LHCN-M2 (cell line): Measurements from ENCODE around the gene HAUS3. TPM values are rescaled to one million over a fixed set of nuclear protein-coding genes. Genes with fewer than 3 reads are reported as not detected.

Source experiments
- DNase-seq: peaks from one replicate; pipeline ENCODE4 v3.0.0-alpha.2; 2012; ENCODE audit warnings: low read depth
- total RNA-seq: library from RNA; depleted of rRNA; stranded (reverse); fragments of >200 nt; gene quantifications from 2 replicates; pipeline ENCODE4 v1.2.3, GENCODE V29; 2014

HAUS3 gene
- total RNA-seq, 1 experiment from 2014 or later = 23.0 TPM

DNA sequence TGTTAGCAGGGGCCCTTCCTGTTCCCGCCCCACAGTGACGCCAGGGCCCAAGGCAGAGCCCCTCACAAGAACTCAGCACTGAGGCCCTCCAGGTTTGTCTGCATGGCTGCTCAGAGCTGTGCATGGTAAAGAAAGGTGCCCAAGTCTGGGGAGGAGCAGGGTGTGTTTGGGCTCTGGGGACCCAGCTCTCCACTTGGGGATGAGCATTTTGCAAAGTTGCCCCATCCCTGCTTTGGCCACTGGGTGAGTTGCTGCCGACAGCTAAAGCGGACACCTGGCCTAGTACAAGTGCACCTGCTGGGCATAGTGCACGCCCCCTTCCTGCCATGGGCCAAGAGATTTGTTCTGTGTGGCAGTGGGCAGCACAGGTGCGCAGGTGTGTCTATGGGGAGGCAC lies 22.0 kb upstream of the HAUS3 start:
- no peak for DNase-seq

DNA sequence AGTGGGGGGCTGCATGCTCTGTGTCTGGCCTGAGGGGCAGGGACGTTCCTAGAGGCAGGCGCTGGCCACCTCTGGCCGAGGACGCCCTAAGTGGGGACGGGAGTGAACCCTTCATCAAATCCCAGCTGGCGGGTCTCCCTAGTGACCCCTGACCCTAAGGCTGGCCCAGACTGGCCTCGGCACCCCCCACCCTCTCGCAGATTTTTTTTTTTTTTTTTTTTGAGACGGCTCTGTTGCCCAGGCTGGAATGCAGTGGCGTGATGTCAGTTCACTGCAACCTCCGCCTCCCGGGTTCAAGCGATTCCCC lies 21.0 kb upstream of the HAUS3 start:
- DNase-seq = no peak

DNA sequence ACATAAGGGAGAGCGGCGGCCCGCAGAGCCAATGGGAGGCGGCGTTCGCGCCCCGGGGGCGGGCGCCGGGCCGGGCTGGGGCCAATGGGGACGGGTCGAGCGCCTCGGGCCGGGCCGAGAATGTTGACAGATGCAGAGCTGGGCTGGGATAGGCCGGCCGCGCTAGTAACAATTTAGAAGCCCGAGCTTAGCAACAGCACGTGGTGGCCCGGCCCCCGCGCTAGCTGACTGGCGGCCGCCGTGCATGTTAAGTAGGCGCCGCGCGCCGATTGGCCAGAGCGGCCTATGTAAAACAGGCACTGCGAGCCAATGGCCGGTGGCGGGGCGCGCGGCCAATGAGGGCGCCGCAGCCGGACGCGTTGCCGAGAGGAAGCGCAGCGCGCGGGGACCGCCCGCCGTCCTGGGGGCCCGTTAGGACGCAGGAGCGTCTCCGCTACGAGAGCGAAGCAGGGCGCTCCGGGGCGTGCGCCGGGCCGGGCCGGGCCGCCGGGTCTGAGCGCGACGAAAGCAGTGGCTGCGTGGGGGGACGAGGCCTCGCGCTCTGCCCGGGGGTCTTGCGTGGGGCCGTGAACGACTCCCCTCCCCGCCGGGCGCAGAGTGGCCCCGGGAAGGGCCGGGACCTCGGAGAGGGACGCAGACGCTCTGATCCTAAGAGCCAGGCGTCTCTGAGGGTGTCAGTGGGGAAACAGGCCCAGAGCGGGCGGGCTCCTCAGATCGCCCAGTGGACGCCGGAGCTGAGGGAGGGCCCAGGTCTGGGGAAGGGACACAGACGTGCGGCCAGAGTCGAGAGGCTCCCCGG lies 20.4 kb upstream of the HAUS3 start:
- peak; percentile 99 for DNase-seq

DNA sequence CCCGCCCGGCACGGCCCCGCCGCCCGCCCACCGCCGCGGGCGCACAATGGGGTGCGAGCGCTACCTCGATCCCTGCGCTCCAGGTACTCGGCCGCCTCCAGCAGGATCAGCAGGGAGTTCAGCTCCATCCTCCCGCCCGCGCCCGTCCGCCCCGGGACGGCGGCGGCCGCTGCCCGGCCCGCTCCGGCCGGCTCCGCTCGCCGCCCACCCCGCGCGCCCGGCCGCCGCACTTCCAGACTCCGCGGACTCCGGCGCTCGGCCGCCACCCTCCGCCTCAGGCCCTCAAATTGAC lies 19.9 kb upstream of the HAUS3 start, which contains the start of gene MXD4:
Gene MXD4 (minus strand): TSS at position 257 of the 292 bp plus-strand sequence. CDS start 129 bp downstream, at position 128.
- no peak for DNase-seq

DNA sequence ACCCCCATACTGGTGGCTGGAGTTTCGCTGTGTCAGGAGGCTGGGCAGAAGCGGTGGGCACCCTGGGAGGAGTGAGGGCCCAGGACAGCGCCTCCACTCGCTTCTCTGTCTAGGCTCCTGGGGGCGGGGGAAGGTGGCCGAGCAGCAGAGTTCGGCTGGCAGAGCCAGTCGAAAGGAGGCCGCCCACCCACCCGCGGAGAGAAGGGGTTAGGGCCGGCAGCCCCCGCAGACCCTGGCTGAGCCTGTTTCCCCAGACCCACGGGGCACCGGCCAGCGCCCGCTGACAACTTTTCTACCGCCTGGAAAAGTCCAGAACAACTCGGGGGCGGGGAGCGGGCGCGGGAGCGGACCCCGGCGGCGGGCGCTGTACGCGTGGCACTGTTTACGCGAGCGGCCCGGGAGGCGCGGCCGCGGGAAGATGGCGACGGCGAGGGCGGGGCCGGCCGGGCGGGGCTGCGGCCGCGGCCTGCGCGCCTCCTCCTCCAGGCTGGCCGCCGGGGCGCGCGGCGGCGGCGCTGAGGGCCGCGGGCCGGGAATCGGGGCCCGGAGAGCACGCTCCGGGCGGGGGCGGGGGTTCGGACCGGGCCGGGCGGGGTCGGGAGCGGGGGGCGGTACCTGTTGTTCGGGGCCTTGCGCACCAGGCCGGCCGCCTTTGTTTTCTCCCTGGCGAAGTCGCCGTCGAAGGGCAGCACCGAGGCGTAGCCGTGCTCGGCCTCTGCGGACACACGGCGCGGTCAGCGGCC lies 19.4 kb upstream of the HAUS3 start:
- DNase-seq = peak; percentile 37

DNA sequence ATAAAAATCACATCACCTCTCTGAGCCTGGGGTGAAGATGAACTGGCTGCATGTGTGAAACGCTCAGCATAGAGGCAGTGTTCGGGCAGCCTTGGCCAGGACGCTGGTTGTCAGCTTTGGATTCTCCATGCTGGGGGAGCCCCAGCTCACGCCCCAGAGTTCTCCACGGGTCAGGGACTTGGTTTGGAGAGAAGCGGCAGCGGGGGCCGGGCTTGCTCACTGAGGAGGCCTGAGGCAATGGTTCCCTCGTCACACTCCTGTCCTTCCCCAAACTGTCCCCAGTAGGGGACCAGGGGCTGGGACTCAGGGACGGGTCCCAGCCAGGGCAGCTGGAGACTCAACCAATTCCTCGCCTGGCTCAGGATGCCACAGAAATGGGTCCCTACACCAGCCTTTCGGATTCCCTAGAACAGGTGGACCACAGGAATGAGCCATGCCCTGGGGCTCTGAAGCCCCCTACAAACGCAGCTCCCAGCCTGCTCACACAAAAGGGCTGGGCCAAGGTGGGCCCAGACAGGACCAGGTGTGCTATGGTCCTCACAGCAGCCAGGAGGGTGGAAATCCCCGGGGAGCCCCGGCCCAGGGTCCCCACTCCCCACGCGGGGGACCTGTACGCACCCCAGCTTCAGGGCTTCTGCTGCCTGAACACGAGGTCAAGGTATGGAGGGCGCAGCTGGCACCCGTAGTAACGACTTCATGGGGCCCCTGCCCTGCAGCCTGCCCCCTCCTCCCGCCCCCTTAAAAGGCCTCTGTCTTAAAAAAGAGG lies 18.6 kb upstream of the HAUS3 start:
- no peak for DNase-seq

DNA sequence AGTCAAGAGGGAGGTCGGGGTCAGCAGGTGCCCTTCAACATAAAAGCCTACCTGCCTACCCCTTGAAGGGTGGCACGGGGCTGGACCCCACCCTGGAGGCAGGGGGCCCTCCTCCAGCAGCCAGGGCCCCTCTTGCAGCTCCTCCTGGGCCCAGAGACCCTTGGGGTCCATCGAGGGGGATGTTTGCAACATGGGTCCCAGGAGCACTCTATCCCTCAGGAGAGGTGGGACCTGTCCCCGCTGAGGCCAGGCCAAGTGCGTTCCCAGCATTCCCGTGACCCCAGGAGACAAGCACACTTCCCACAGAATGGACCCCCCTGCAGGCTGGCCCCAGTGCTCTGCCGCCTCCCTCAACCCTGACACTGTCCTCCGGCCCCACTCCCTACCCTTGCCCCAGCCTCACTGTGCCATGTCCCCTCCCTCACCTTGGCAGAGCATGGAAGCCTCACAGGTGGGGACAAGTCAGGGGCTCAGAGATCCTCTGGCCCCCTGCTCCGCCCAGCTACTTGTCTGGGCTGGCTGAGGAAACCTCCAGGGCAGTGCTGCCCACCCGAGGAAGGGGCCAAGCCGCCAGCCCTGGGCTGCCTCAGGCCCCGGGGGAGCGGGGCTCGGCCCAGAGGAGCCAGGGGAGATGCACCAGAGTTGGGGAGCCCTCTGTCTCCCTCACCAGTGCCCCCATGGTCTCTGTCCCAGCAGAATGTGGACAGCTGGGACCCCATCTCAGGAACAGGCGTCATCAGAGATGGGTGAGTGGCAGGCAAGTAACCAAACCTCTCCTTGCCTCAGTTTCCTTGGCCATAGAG lies 17.8 kb upstream of the HAUS3 start:
- no peak for DNase-seq

DNA sequence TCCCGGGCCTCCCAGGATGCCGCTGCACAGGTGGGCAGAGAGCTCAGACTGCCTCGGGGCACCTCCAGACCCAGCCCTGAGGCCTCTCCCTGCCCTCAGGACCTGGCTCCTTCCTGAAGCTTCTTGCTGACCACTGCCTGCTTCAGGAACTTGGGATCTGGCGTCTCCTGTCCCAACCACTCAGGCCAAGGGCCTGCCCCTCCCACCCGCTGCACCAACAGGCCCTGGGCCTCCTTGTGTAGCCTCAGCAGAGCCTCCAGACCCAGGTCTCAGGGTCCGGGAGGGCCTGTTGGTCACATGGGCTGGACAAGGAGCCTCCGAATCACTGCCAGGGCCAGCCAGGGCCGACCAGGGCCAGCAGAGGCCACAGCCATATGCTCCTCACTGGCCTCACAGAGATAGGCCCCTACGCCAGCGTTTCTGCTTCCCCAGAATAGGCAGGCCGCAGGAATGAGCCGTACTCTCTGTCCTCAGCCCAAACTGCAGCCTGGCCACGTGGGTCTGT lies 17.2 kb upstream of the HAUS3 start:
- DNase-seq = no peak

DNA sequence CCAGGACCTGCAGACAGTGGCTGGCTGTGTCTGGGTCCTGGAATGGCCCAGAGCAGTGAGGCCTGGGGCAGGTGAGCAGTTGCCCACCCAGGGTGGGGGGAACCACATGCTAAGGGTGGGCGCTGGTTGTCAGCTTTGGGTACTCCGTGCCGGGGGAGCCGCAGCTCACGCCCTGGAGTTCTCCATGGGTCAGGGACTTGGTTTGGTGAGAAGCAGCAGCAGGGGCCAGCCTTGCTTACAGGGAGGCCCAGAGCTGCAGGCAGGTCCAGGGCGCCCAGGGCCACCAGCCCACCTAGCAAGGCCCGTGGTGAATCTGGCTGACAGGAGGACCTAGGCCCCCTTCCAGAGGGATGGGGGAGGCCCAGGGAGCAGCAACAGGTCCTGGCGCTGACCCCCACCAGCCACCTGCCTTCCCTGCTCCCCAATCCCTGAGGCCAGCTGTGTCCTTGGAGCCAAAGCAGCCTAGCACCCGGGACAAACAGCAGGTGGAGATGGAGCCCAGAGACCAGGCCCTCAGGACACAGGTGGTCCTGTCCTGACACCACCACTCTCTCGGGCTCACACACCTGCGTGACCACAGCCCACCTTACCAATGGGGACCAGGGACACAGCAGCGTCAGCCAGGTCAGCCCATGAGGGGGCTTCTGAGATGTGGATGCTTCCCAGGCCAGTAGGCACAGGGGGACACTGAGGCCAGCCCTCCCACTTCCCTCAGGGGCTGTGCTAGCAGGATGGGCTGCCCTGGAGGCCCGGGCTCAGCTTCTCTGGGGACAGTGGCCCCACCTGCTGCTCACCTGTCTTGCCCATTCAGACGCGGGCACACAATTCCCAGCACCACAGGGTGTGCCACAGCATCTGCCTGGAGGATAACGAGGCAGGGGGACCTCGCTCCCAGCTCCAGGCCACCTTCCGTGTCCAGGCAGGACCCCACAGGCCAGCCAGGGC lies 16.4 kb upstream of the HAUS3 start:
- no peak for DNase-seq

DNA sequence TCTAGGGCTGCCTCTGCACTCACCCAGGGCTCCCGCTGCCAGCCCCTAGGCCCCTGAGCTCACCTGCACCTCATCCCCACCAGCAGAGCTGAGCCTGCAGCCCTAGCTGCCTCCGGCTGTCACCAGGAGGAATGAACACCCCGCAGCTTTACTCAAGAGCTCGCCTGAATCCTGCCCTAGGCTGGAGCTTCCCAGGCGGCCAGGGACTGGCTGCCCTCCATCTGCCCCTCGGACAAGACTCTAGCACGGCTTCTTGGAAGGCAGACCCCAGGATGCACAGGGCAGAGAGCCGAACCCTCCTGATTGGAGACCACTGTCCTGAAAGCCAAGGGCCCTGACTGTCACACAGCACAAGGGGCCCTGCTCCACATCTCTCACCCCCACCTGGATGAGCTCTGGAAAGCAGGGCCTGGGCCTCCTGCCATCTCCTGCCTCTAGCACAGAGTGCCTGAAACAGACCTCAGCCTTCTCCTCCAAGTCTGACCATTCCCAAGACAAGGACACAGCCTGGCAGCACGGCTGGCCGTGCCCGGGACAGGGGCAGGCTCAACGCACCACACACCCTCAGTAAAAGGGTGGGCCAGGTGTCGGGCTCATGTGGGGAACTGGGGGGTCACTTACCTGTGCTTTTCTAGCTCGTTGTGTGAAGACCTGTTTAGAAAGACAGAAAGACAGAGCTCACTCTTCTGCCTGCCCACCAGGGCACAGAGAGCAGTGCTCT lies 15.6 kb upstream of the HAUS3 start:
- DNase-seq = no peak

DNA sequence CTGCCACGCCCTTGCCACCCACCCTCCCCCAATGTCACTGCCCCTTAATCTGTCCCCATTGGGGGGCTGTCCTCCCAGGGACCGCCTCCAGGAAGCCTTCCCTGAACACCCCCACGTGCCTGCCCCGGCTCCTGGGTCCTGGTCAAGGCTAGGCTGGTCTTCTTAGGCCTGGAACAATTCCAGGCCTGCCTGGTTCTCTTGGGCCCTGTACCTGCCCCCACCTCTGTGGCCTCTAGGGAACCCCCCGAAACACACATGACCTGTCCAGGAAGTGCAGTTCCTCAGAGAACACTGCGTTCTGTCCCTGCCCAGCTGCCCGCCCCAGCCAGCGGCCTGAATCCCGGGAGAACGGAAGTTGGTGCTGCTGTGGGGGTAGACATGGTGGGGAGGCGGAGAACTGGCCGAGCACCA lies 14.9 kb upstream of the HAUS3 start:
- peak; percentile 35 for DNase-seq

DNA sequence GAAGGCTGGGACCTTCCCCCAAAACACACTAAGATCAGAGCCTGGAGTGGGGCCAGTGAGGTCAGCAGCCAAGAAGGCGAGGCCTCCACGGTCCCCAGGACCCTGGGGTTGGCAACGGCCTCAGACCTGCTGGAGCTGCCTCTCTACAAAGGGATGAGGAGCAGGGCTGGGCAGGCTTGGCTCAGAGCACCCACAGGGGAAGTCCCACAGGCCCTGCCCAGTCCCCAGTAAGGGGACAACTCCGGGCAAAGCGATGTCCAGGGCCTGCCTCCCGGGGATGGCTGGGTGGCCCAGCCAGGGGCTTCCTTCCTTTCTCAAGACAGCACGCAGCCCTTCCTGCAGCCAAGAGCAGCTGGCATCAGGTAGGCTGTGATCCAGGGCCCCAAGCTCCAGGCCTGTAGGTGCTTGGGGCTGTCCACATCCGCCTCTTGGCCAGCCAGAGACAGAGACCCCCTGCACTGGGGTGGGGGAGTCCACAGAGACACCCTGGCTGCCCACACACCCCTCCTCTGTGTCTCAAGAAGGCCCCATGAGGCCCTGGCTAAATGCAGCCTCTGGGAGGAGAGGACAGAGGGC lies 14.3 kb upstream of the HAUS3 start:
- no peak for DNase-seq

DNA sequence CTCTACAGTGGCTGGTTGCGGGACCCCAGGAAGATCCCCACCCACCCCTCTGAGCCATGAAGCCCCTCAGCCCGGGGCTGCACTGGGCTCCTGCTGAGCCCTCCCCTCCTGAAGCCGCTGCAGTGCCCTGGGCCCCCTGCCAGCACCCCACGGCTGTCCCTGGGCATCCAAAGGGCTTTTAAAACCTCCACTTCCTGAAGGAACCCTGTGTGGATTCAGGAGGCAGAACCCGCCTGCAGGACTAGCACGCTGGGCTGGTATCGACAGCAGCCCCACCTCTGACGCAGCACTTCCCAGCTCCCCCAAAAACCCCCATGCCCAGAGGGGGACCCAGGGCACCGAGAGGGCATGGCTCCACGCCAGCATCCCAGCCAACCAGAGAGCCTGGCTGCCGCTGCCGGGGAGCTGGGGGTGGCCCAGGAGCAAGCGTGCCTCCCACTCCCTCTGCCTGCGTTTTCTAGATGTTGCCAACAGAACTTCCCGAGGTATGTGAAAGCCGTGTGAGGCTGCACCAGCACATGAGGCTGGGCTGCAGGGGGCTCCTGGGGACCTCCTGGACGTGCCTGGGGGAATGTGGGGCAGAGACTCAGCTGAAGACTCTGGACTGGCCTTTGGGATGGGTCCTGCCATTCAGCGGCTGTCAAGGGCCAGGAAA lies 13.7 kb upstream of the HAUS3 start:
- no peak for DNase-seq

DNA sequence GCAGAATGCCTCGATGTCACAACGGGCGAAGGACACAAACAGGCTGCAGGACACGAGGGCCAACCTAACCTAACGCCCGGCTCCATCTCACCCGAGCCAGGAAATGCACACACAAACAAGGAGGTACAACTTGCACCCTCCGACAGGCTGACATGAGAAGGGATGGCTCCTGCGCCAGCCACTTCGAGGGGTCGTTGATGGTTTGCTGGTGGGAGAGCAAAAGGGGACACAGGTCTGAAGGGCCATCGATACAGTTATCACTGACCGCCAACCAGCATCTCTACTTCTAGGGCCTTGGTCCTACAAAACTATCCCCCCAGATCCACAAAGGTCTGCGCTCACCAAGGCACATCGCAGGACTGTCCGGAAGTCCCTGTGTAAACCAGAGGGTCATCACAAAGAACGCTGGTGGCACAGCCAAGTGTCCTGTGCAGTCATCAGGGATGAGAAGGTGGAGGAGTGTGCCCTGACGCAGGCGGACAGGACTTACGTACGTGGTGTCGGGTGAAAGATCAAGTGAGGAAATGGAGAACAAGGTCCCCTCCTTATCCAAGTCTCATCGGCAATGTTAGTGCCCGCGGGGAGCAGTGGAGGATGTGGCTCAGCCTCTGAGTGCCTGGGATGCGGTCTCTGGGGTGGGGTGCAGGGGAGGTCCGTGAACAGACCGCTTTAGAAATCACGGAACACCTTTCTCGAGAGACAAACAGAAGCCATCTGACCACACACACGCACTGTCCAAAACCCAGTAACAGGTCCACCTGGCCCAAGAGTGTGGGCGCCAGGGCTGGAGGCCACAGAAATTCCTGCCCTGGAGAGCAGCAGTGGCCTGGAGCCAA lies 13.0 kb upstream of the HAUS3 start:
- DNase-seq = no peak

DNA sequence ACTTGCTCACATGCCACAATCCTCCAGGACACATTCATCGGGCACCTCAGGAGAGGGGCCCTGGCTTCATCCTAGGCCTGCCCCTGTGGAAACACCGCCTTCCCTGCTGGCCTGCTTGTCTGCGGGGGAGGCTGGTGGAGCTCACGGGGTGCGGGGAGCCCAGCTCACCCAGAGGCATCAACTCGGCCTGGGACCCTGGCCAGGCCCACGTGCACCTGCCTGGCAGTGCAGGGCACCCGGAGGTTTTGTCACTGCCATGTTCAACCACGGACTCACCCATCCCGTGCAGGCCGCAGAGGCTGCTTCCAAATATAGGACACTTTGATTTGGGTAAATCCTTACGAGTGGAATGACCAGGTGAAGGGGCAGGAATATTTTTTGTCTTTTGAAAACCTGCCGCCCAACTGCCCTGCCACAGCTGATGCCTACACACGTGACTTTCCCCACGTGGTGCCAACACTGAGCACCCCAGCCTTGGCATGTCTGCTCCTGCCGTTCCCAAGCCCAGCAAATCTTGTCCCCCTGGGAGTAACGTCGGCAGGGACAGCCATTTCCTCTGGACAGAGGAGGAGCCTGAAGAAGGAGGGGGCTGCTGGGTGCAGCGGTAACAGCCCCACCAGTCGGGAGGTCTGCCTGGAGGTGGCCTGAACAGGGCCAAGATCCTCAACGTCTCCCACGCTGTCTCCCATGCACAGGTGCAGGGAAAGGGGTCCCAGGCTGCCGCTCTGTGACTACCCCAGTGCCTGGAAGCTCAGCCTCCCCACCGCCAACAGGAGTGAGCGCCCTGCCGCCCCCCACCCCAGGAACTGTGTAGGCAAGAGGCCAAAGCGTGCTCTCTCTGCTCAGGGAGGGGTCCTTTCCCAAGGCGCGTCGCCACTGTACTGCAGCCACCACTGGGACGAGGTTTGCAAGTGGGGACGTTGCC lies 11.5 kb upstream of the HAUS3 start:
- DNase-seq = no peak

DNA sequence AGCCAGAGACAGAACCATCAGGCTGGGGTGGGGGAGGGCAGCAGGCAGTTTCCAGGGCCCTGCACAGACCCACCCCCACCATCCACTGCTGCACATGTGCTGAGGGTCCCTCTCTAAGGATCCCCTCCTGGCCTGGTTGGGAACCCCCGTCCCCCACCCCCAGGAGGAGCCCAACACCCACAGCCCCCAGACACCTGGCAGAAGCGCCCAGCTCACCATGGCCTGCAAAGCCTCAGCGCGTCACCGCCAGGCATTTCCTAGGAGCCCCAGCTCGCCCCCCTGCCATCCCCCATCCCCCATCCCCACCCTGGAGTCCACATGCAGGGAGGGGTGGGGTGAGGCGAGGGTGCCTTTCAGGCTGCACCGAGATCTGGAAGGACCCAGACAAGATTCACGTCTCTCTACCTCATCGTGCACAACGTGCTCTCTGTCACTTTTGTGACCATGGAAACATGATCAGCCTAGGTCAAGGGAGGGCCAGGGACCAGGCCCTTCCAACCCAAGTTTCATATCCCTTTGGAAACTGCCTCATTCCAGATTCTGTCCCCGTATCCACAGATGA lies 10.7 kb upstream of the HAUS3 start:
- DNase-seq = no peak
